ENCODE data around the gene RSBN1L. TPM values are rescaled to one million over a fixed set of nuclear protein-coding genes. Genes with fewer than 3 reads are reported as not detected.

RSBN1L gene
- total RNA-seq, 1 experiment from 2014 or later, result 15.5 TPM

- intact Hi-C loops (cut with micrococcal nuclease), result no loop called here
- H3K27ac ChIP-seq (ENCODE audit: low read depth, low read length), result no peak overlapping the region
- DNase-seq (ENCODE audit: low read depth, low spot score) (no peak), ATAC-seq (no peak)
- no peak overlapping the region for H2AFZ ChIP-seq (ENCODE audit: low read depth, low read length, poor library complexity, severe bottlenecking)
- no peaks in the 10 kb centered on the region for H4K20me1 ChIP-seq (ENCODE audit: insufficient read depth)
- H3K9me2 ChIP-seq (ENCODE audit: insufficient read depth), result no peaks in the 10 kb centered on the region
- no TSS peak for BruUV-seq (replicated peaks)
- no peaks in the 10 kb centered on the region for H3K27me3 ChIP-seq (ENCODE audit: insufficient read depth, low read length)
- 0 out of 4 replicates have a peak, but pooled peaks cover 0 to 4% of the 10 kb centered on the region in 2 experiments for H3K36me3 ChIP-seq (ENCODE audit: control insufficient read depth in 1 of 2, insufficient read depth in 2 of 2, low read length in 2 of 2)
- CTCF ChIA-PET, result no interaction called here
- no peak overlapping the region for H3K9ac ChIP-seq (ENCODE audit: low read length)
- no peaks in the 10 kb centered on the region for H3K4me1 ChIP-seq (ENCODE audit: control insufficient read depth in 1 of 2, insufficient read depth in 2 of 2, low read length in 2 of 2)
- H3K9me3 ChIP-seq (ENCODE audit: control insufficient read depth in 1 of 2, insufficient read depth in 1 of 2, low read depth in 1 of 2, low read length in 2 of 2), result no peaks in the 10 kb centered on the region
- TF ChIP-seq JUND (IDR thresholded peaks at IDR 0.05) (no peak), SRF (IDR thresholded peaks at IDR 0.05; ENCODE audit: low read depth) (no peak), POLR2AphosphoS5 (IDR thresholded peaks at IDR 0.05; ENCODE audit: low read depth, low read length) (no peak), CBX3 (IDR thresholded peaks at IDR 0.05; ENCODE audit: low read depth) (no peak), REST (IDR thresholded peaks at IDR 0.05; ENCODE audit: low read depth) (no peak), RAD21 (IDR thresholded peaks at IDR 0.05; ENCODE audit: low read depth) (no peak), TCF7L2 (IDR thresholded peaks at IDR 0.05; ENCODE audit: borderline replicate concordance, extremely low read depth, insufficient read depth, insufficient read length) (no peak), YY1 (IDR thresholded peaks at IDR 0.05; ENCODE audit: extremely low read depth, insufficient replicate concordance, low read depth, low read length) (no peak), ELF1 (IDR thresholded peaks at IDR 0.05; ENCODE audit: borderline replicate concordance, low read depth) (no peak), CTCF (IDR thresholded peaks at IDR 0.05 in 2 of 3, conservative IDR thresholded peaks at IDR 0.05 in 1 of 3; ENCODE audit: borderline replicate concordance in 1 of 3, insufficient read depth in 1 of 3, low read depth in 2 of 3, low read length in 2 of 3) (no peak), ZNF274 (IDR thresholded peaks at IDR 0.05; ENCODE audit: low read depth, low read length) (no peak), SP1 (IDR thresholded peaks at IDR 0.05; ENCODE audit: low read depth) (no peak), SIN3A (IDR thresholded peaks at IDR 0.05; ENCODE audit: low read depth) (no peak), EGR1 (IDR thresholded peaks at IDR 0.05; ENCODE audit: low read depth) (no peak), CEBPB (IDR thresholded peaks at IDR 0.05; ENCODE audit: low read depth) (no peak), POLR2A (IDR thresholded peaks at IDR 0.05; ENCODE audit: borderline replicate concordance, extremely low read depth, insufficient read depth, insufficient read length) (no peak), FOSL1 (IDR thresholded peaks at IDR 0.05; ENCODE audit: low read depth) (no peak), EZH2phosphoT487 (IDR thresholded peaks at IDR 0.05; ENCODE audit: borderline replicate concordance) (no peak)
- TF ChIP-seq, protein P1, sequence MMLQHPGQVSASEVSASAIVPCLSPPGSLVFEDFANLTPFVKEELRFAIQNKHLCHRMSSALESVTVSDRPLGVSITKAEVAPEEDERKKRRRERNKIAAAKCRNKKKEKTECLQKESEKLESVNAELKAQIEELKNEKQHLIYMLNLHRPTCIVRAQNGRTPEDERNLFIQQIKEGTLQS (IDR thresholded peaks at IDR 0.05), result no peak
- H3K79me2 ChIP-seq (ENCODE audit: insufficient read depth, low read length), result peaks cover 16% of the 10 kb centered on the region
- H3K4me3 ChIP-seq (replicated peaks in 1 of 2; ENCODE audit: low read depth in 1 of 2, low read length in 2 of 2), result no peak overlapping the region
- no peak overlapping the region for H3K4me2 ChIP-seq (ENCODE audit: low read length)
- POLR2A ChIA-PET, result no interaction called here
- RAD21 ChIA-PET (ENCODE audit: low non-redundant PET in 1 of 2, low total read pairs in 2 of 2, uncharacterized antibody in 2 of 2, unreplicated experiment in 2 of 2), result no interaction called here
Observed at GRCh38 chr7:77791336-77791735, 95.1 kb downstream of the RSBN1L start.

Measured in HCT116 (cell line).